Measurements from ENCODE around the gene CTR9.
"Not testable (repeated sequence)": the region's sequence is repeated elsewhere in the genome, so short reads cannot be mapped to it uniquely, and the experiment has no call there.

CTR9 gene

DNA sequence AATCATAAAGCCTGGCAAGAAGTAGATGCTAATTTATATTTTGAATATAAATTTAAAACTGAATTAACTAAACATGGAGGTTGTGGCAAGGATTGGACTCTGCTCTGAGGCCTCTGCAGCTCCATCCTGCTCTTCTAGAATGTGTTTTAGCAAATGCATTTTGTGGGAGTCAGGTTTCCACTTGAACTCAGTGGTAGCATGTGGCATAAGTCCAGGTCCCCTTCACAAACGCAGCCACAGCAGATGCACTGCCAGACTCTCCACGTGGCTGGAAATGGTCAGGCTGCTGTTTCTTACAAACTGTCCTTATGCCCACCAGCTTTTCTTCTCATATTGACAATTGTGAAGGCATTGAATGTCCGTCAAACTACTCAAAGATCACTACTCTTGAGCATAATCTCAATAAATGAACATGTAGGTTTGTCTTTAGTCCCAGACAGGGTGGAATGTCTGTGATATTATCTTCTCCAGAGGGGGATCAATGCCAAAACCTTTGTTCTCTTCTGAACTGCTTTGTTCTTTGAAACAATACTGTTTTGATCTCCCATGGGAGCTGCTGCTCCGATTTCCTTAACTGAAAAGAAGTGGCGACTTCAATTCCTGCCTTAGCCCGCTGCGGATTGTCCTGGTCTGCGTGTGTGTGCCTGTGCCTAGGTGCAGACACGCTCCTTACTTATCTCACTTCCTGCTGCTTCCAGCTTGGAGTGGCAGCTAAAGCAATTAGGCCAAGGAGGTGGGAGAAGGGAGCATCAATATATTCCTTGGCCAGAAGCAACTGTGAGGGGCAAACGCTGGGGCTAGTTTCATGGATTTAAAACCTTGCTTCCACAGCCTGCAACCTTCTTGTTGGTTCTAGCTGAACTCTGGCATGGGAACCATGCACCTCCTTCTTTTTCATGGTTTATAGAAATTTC, 33.4 kb downstream of the CTR9 start:
- no peak for DNase-seq

DNA sequence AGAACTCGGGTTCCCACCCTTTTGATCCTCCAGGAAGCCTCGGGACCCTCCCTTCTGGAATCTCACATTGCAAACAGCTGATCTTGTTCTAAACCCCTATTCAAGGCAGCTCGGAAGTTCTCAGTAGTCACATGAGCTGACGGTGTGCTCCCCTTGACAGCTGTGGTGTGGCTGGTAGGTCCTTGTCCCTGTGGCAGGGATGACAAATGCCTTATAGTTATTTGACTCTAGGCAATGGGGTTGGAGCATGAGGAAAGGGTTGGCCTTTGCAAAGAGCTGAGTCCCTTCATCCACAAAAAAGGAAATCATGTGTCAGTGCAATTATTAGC, 34.1 kb downstream of the CTR9 start:
- no peak for DNase-seq

DNA sequence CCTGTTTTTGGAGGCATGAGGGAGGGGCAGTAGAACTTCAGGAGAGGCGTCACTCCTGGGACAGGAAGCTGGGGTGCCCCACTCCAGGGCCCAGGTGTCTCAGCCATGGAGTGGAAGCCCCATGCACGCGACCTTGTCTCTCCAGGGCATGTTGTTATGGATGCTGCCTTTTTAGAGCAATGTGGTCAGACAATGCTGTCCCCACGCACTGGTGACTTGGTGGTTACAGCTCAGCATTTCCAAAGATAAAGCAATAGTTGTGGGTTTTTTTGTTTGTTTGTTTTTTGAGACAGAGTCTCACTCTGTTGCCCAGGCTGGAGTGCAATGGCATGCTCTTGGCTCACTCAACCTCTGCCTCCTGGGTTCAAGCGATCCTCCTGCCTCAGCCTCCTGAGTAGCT, 35.4 kb downstream of the CTR9 start:
- peak; percentile 62 for DNase-seq

DNA sequence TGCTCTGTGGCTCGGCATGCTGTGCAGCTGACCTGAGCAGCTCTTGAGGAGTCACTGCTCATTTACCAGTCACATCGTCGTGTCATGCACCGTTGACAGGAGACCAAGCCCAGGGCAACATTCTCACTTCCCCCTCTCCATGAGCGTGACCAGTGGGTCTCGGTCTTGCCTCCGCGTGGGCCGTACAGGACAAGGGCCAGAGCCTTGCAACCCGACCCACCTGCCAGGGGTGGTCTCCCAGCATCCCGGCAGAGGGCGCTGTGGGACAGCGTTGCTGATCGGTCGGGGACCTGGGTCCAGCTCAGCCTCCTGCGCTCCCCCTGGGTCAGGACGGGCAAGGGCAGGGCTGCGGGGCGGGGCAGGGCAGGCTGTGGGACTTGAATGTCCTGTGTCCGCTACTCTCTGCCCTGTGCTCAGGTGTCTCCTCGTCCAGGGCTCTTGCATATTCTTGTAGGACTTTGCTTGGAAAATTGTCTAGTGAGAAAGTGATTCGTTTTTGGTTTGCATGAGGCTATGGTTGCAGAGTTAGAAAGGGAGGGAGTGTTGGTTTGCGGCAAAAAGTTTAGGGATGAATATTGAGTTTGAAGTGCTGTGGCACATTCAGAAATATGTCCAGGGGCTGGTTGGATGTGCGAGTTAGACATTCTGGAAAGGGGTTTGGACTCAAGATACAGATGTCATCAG, 41.5 kb downstream of the CTR9 start:
- DNase-seq = peak; percentile 91

DNA sequence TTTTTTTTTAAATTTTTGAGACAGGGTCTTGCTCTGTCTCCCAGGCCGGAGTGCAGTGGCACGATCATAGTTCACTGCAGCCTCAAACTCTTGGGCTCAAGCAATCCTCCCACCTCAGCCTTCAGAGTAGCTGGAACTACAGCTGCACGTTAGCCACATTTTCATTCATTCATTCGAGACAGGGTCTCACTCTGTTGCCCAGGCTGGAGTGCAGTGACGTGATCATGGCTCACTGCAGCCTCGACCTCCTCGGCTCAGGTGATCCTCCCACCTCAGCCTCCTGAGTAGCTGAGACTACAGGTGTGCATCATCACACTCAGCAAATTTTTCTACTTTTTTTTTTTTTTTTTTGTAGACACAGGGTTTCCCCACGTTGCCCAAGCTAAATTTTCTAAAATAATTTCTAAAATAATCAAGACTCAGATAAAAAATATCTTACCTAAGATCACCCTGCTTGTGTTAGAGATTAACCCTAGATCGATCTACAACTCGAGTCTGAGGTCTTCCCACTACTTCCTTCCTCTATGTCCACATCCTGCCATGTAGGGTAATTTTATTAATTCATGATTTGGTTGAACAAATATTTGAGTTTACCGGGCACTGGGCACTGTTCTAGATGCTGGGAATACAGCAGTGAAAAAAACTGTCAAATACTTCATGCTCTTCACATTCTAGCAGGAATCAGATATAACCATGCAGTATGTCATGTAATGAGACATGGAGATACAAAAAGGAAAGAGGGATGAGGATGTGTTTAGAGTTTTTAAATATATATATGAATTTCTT, 42.6 kb downstream of the CTR9 start:
- peak; percentile 36 for DNase-seq

DNA sequence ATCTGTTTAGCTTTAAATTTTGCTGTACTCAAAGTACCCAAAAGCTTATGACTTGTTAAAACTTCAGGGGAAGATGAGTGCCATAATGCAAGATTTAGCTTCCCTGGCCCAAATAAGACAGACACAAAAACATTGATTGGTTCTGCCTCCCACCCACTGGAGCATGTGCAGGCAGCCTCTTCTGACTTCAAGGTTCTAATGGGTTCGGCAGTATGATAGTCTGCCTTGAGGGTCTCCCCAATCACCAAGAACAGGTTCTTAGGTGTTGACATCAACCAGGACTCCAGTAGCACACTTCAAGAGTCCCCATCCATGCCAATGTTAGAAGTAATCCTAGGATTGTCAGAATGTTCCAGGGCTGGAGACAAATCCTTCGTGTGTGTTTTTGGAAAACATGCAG, 45.1 kb downstream of the CTR9 start:
- no peak for DNase-seq

DNA sequence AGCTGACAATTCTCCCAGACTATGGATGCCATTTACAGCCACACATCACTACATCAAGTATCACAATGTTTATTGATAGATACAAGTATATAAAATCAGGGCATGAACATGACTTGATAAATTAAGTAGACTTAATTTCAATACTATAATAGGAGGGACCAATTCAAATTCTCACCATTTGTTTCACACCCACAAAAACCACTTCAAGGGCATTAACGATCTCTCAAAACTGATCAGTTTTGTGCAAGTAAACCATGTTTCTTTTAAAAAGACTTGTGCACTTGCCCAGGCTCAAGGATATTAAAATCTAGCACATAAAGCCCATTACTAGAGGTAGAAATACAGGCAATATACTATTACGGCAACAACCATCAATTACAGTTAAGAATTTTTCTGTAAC, 46.0 kb downstream of the CTR9 start:
- no peak for DNase-seq

DNA sequence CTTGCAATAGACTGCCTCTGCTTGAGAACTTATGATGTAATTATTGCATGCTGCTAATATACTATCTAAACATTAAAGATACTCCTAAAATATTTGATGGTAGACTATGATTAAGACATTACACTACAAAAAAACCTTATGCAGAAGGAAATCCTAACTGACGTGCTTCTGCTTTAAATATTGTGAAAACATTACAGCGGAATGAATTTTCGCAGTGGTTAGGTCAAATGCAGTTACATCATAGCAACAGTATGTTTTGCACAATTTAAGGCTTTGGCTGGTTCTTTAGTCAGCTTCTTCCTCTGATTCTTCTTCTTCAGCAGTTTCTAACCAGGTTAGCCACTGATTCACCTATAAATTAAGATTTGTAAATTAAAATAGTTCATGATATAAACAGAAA, 46.5 kb downstream of the CTR9 start:
- DNase-seq = peak; percentile 61

DNA sequence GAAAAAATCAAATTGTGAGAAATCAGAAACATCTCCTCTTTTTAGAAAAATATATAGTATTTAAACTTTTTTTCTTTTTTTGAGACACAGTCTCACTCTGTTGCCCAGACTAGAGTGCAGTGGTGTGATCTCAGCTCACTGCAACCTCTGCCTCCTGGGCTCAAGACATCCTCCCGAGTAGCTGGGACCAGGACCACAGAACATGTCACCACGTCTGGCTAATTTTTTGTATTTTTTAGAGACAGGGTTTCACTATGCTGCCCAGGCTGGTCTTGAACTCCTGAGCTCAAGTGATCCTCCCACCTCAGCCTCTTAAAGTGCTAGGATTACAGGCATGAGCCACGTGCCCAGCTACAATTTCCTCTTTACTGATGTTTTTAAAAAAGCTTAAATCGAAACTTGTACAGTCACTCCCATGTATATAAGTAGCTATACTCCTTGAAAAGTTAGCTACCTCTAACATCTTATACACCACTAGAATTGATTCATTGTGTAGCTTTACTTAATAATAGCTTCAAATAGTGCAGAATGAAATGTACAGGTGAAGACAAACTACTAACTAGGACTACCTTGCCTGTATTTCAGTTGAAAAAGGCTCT, 47.4 kb downstream of the CTR9 start:
- no peak for DNase-seq

DNA sequence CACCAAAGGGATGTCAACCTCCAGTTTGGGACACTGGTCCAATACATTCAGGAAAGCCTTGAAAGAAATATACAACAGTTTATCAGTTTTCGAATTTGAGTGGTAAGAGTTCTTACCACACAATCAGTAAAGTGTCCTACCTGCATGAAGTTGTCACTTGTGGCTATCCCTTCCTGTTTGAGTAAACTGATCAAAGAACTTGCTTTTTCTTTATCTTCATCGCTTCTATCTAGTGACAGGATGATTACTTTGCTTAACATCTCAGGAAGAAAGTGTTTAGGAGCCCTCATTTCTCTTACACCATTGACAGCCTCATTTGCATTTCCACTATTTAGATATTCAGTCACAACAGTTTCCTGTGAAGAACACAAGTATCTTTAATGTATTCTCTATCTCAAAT, 49.2 kb downstream of the CTR9 start:
- DNase-seq = no peak

DNA sequence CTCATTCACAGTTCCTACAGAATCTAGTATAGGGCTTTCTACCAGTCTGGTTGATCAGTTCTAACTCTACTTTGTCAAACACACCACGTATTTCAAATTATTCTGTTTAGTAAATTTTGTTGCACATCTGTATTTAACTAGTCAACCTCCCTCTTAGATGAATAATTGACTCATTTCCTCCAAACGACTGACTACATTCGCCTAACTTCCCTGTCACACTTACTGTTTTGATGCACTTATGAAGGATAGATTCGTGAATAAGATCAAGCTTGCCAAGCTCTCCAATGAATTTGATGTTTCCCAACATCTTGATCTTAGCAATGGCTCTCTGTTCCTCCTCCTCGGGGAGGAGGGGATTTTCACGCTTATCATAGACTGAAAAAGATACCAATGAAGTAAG, 52.6 kb downstream of the CTR9 start:
- DNase-seq = no peak

DNA sequence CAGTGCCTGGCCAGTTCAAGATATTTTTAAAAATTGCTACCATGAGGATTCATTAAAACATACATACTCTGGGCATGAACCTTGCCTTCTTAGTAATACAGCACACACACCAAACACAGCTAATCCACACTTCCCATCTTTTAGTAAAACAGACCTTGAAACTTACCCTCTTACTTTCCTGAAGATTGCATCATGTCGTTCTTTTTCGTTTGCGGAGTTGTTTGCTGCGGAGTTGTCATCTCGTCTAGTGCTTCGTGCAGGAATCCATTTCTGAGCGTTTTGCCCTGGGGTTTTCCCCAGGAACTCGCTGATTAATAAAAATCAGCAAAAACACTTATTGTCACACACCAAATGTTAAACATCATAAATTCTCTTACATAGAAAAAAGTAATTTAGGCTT, 54.7 kb downstream of the CTR9 start:
- no peak for DNase-seq

DNA sequence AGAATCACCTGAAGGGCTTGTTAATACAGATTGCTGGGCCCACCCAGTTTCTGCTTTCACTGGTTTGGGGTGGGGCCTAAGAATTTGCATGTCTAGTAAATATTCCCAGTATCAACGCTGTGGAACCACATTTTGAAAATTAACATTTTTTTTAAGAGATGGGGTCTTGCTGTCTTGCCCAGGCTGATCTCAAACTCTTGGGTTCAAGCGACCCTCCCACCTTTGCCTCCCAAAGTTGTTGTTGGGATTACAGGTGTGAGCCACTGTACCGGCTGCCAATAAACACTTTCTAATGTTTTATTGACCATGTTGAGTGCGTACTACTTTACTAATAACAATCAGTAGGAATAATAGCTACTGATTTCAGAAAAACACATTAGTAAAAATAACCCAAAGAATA, 55.2 kb downstream of the CTR9 start:
- DNase-seq = no peak

DNA sequence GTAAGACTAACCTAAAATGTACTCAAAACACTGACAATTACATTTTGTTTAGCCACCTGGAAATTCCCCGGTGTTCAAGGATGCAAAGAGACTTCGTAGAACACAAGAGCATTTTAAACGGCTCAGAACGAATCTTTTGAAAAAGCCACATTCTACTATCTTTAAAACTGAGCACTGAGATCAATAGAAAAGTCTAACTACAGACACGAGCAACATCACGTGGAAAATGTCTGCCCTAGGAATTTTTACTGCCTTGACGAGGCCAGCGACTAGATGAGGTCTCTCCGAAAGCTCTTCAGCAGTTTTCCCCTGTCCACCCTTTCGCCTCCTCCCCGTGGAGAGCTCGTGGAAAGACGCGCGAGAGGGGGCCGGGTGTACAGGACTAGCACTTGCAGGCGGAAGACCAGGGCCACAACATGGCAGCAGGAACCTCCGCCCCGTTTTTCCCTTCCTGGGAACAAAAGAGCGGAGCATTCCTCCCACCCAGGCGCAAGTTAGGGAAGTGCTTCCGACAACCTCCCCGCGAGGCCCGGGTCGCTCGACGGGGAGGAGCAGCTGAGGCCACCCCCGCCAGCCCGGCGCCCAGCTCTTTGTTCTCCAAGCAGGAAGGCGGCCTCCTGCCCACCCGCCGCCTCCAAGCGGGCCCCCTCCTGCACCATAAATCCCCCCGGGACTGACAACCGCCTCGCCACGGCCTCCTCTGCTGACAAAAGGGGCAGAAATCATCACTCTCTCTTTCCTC, 56.6 kb downstream of the CTR9 start:
- DNase-seq = peak; percentile 70

DNA sequence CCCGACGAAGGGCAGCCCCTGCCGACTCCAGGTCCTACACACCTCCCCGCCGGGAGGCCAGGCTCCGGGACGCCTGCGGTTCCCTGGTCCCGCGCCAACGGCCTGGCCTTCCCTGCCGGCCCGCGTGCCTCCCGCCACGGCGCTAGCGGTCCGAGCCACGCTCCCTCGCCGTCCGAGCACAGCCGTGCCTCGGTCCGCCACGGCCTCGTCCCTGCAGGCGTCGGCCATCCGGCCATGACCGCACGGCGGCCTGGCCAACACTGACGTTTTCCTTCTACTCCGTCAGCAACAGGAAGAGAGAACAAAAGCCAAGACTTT, 57.1 kb downstream of the CTR9 start:
- no peak for DNase-seq

DNA sequence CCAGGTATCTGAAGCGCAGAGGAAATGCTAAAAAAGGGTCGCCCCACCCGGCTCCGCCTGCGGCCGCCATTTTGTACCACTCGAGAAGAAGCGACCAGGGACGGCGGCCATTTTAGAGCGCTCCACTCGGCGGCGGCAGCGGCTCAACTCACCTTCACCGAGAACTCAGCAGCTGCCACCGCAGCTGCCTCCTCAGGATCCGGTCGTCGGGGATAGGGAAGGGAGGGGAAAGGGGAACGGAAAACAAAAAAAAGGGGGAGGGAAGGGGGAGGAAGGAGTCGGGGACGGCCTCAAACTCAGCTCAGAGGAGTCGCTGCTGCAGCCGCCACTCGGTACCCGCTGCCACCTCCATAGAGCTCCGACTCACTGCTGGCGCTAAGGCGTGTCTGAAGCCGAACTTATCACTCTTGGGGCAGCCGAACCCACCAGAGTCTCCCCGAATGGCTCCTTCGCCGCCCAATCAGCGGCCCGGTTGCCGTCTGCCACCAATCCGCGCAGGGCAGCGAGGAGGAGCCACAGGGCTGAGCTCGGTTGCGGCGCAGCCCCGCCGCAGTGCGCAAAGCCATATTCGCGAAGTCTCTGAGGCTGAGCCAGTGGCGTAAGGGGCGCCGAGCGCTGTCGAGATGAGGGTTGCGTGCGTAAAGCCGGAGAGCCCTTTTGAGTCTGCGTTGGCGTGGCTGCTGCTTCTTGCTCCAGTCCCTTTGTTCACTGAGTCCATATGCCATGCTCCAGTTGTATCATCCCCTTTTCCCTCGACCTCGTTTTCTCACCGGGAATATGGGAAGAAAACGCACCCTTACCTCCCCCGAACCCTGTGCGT, 57.7 kb downstream of the CTR9 start, which contains the start of gene EIF4G2:
Gene EIF4G2, minus strand, starts transcription at position 374 of the 820 bp plus-strand sequence.
- peak; percentile 99 for DNase-seq

DNA sequence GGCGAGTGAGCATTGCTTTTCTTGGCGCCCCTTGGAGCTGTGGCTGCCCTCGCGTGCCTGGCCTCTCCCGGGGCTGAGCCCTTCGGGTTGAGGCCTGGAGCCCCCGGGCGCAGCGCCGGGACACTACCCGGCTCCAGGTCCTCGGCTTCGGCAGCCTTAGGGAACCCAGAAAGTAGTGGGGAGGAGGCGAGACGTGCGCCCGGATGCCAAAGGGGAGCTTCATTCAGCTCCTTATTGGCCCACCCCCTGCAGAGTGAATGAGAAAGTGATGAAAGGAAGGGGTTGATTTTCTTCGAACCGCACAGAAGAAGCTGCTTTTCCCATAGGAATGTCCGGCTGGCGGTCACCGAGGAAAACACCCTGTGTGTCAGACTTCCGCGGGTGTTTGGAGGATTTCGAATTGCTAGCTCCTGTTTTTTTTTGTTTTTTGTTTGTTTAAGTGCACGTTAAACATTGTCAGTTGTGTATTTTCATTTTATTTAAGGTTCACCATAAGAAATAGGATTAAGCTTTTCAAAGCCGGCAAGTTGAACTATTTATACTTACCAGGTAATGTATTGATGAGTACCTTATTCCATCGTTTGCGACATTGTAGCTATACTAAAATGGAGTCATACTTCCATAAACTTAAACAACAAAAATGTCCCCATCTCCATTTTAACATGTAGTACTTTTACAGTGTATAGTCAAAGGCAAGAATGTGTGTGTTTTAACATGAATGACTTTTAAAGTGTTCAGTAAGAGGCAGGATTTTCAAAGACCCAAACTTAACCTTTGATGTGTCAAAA, 58.5 kb downstream of the CTR9 start:
- peak; percentile 65 for DNase-seq

DNA sequence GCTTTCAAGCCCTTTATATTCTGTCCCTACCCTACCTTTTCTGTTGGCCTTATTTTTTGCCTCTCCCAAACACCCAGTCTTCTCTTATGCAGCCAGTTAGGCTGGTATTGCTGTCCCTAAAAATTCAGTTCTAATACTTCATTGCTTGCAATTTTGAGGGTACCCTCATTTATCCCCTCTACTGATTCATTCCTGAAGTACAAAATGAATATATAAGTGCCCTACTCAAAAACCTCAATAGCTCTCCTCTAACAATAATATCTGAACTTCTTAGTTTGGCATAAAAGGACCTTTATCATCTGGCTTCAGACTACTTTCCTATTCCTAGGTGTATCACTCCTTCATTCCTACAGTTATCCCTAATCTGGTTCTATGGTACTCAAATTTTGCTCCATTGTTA, 62.9 kb downstream of the CTR9 start:
- DNase-seq = no peak

DNA sequence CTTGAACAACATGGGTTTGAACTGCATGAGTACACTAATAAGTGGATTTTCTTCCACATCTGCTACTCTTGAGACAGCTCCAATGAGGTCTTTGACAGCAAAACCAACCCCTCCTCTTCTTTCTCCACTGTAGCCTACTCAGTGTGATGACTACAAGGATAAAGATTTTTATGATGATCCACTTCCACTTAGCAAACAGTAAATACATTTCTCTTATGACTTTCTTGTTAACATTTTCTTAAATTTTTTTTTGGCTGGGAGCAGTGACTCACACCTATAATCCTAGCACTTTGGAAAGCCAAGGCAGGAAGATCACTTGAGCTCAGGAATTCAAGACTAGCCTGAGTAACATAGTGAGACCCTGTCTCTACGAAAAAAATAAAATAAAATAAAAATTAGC, 67.5 kb downstream of the CTR9 start:
- DNase-seq = no peak

DNA sequence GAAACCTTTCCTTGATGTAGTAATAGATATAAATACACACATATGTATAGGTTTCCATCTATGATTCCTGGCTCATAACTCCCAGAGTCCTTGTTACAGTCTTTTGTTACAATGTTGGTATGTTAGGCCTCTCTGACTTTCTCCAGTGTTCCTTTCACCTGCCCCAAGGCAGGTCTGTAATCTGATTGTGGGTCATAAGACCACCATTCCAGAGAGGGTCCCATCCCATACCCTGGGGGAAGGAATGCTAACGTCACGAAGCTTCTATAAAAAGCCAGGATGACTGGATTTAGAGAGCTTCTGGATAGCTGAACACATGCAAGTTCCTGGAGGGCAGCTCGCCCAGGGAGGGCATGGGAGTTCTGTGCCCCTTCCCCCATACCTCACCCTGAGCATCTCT, 71.4 kb downstream of the CTR9 start:
- not testable (repeated sequence) for DNase-seq

DNA sequence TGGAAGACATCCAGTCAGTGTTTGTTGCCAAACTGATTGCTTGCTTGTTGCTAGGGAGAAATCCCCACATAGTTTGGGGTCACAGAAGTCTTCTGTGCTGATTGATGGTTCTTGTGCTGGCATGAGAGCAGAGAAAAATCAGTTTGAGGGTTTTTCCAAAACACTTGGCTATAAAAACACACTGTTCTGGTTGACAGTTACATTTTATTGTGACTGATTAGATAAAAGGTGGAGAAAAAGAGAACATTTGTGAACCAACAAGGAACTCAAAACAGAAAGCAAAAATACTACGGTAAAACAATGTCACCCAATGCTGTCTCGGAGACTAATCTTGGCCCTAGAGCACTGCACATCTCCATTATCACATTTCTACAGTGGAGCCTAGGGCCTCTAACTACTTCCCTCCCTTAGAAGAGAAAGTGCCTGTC, 72.1 kb downstream of the CTR9 start:
- DNase-seq = peak; percentile 67

Measured in hematopoietic multipotent progenitor cell treated with erythropoietin and hydrocortisone succinate and interleukin-3 and kit ligand, for 4 days (in vitro differentiated cells).